Mucosa of rectum (tissue), 2 donors: Measurements from ENCODE around the gene GAL3ST3.
"Not testable (repeated sequence)": the region's sequence is repeated elsewhere in the genome, so short reads cannot be mapped to it uniquely, and the experiment has no call there.

Source experiments
- H3K27ac ChIP-seq, 2 donors: one replicate each; pipeline ENCODE4 v1.7.0; 2013; ENCODE audit warnings: inconsistent platforms in 2 of 2, low read depth in 2 of 2, low read length in 2 of 2
- H3K27me3 ChIP-seq, 2 donors: one replicate each; pipeline ENCODE4 v1.7.0; 2013; ENCODE audit warnings: low read length in 2 of 2; ENCODE audit not compliant: control insufficient read depth in 2 of 2, insufficient read depth in 2 of 2
- H3K36me3 ChIP-seq, 2 donors: one replicate each; pipeline ENCODE4 v1.7.0; 2013; ENCODE audit warnings: low read length in 2 of 2; ENCODE audit not compliant: control insufficient read depth in 2 of 2, insufficient read depth in 2 of 2
- H3K4me1 ChIP-seq, 2 donors: one replicate each; pipeline ENCODE4 v1.7.0; 2013; ENCODE audit warnings: low read length in 2 of 2, mild to moderate bottlenecking in 1 of 2; ENCODE audit not compliant: control insufficient read depth in 2 of 2, insufficient read depth in 2 of 2
- H3K4me3 ChIP-seq, 2 donors: one replicate each; pipeline ENCODE4 v1.7.0; 2013; ENCODE audit warnings: low read length in 2 of 2
- H3K9ac ChIP-seq, 2 donors: one replicate each; pipeline ENCODE4 v1.7.0; 2013; ENCODE audit warnings: low read length in 2 of 2, low read depth in 1 of 2, mild to moderate bottlenecking in 1 of 2
- H3K9me3 ChIP-seq, 2 donors: one replicate each; pipeline ENCODE4 v1.7.0; 2013; ENCODE audit warnings: low read length in 2 of 2; ENCODE audit not compliant: control insufficient read depth in 2 of 2
- donor health status: healthy.
- donor health status: Normal muscosa, but diverticular disease.

GAL3ST3 gene

GRCh38 chr11:66048547-66049323, at the start of gene GAL3ST3:
Gene GAL3ST3 (minus strand): TSS chr11:66049161. CDS start chr11:66045415, 3,746 bp downstream.
- Histone ChIP-seq H3K9ac (no peak within 1 kb of the TSS), H3K27ac (no peak within 1 kb of the TSS), H3K9me3 (no peaks in the 10 kb centered on the region), H3K27me3 (peaks cover 3 to 6% of the 10 kb centered on the region in 2 donors), H3K36me3 (no peaks in the 10 kb centered on the region), H3K4me3 (no peak within 1 kb of the TSS), H3K4me1 (peaks cover 18 to 23% of the 10 kb centered on the region in 2 donors)

GRCh38 chr11:66092125-66092524, 43.2 kb upstream of the GAL3ST3 start:
- H3K4me3 ChIP-seq, H3K9me3 ChIP-seq, H3K27ac ChIP-seq, H3K36me3 ChIP-seq, H3K27me3 ChIP-seq, H3K4me1 ChIP-seq, H3K9ac ChIP-seq: not testable (repeated sequence)

GRCh38 chr11:66090288-66090687, 41.3 kb upstream of the GAL3ST3 start:
- no peaks in the 10 kb centered on the region for H3K9me3 ChIP-seq
- H3K36me3 ChIP-seq, result no peaks in the 10 kb centered on the region
- H3K9ac ChIP-seq, result no peak overlapping the region
- no peak overlapping the region for H3K27ac ChIP-seq
- no peak overlapping the region for H3K4me3 ChIP-seq
- H3K4me1 ChIP-seq, result peaks cover 0 to 3% of the 10 kb centered on the region in 2 donors
- no peaks in the 10 kb centered on the region for H3K27me3 ChIP-seq

- H3K27ac ChIP-seq, result no peak overlapping the region
- no peaks in the 10 kb centered on the region for H3K27me3 ChIP-seq
- H3K9me3 ChIP-seq, result no peaks in the 10 kb centered on the region
- H3K9ac ChIP-seq, result no peak overlapping the region
- no peaks in the 10 kb centered on the region for H3K36me3 ChIP-seq
- H3K4me1 ChIP-seq, result peaks cover 0 to 3% of the 10 kb centered on the region in 2 donors
- H3K4me3 ChIP-seq, result no peak overlapping the region
Measured at GRCh38 chr11:66089067-66089466, 40.1 kb upstream of the GAL3ST3 start.

- Histone ChIP-seq H3K27me3 (no peaks in the 10 kb centered on the region), H3K27ac (no peak overlapping the region), H3K4me1 (peaks cover 4 to 10% of the 10 kb centered on the region in 2 donors), H3K9me3 (no peaks in the 10 kb centered on the region), H3K4me3 (no peak overlapping the region), H3K36me3 (no peaks in the 10 kb centered on the region), H3K9ac (no peak overlapping the region)
Measured at GRCh38 chr11:66087148-66087908, 38.4 kb upstream of the GAL3ST3 start.

- Histone ChIP-seq H3K27ac (no peak overlapping the region), H3K36me3 (no peaks in the 10 kb centered on the region), H3K4me1 (peaks cover 13 to 23% of the 10 kb centered on the region in 2 donors), H3K4me3 (no peak overlapping the region), H3K9ac (no peak overlapping the region), H3K9me3 (no peaks in the 10 kb centered on the region), H3K27me3 (no peaks in the 10 kb centered on the region)
Measured at GRCh38 chr11:66084821-66085475, 36.0 kb upstream of the GAL3ST3 start.

GRCh38 chr11:66083767-66084166, 34.8 kb upstream of the GAL3ST3 start:
- Histone ChIP-seq H3K27ac (no peak overlapping the region), H3K9ac (no peak overlapping the region), H3K4me3 (no peak overlapping the region), H3K4me1 (peaks cover 13 to 23% of the 10 kb centered on the region in 2 donors), H3K27me3 (no peaks in the 10 kb centered on the region), H3K36me3 (no peaks in the 10 kb centered on the region), H3K9me3 (no peaks in the 10 kb centered on the region)

GRCh38 chr11:66082946-66083698, 34.2 kb upstream of the GAL3ST3 start:
- H3K4me3 ChIP-seq, result no peak overlapping the region
- H3K9me3 ChIP-seq, result no peaks in the 10 kb centered on the region
- H3K36me3 ChIP-seq, result no peaks in the 10 kb centered on the region
- H3K9ac ChIP-seq, result no peak overlapping the region
- H3K4me1 ChIP-seq, result peaks cover 13 to 23% of the 10 kb centered on the region in 2 donors
- no peaks in the 10 kb centered on the region for H3K27me3 ChIP-seq
- H3K27ac ChIP-seq, result no peak overlapping the region

GRCh38 chr11:66081505-66081904, 32.5 kb upstream of the GAL3ST3 start:
- H3K4me1 ChIP-seq, result peaks cover 13 to 19% of the 10 kb centered on the region in 2 donors
- H3K9me3 ChIP-seq, result no peaks in the 10 kb centered on the region
- no peaks in the 10 kb centered on the region for H3K27me3 ChIP-seq
- H3K27ac ChIP-seq, result peak overlapping the region; percentile 24 to 52
- no peak overlapping the region for H3K9ac ChIP-seq
- no peak overlapping the region for H3K4me3 ChIP-seq
- H3K36me3 ChIP-seq, result no peaks in the 10 kb centered on the region
